ENCODE results near the gene TCEAL5. TPM values are rescaled to one million over a fixed set of nuclear protein-coding genes. Genes with fewer than 3 reads are reported as not detected.

The TCEAL5 gene
- total and polyA plus RNA-seq, 2 of the 8 experiments (the other 6 are each of a cell fraction or from before 2014, with no cell fraction given): 0.17 to 6.6 TPM

DNA sequence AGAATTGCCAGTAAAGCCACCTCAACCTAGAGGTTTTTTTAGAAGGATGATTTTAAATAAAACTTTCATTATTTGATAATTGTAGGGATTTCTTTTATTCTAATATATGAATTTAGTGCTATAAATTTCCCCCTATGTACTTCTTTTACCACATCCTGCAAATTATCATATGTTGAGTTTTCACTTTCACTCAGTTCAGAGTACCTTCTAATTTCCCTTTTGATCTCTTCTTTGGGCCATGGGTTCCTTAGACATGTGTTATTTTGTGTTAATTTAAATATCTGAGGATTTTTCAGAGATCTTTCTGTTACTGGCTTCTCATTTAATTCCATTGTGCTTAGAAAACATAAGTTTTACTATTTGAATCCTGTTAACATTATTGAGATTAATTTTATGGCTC lies 28.2 kb upstream of the TCEAL5 start:
- no peak overlapping the region for H3K56ac ChIP-seq (replicated peaks; ENCODE audit: insufficient read length, low read depth, low read length)
- no peak overlapping the region for H2BK5ac ChIP-seq (ENCODE audit: low read depth, low read length)
- H3K4me3 ChIP-seq (ENCODE audit: extremely low read depth in 1 of 4, insufficient read depth in 2 of 4, low read depth in 3 of 4, low read length in 4 of 4): no peak overlapping the region
- no peak overlapping the region for H4K91ac ChIP-seq (replicated peaks; ENCODE audit: insufficient read length, low read length)
- H3K36me3 ChIP-seq (ENCODE audit: control insufficient read depth in 2 of 4, insufficient read depth in 4 of 4, low read length in 3 of 4): peaks cover 0 to 6% (median 0%) of the 10 kb centered on the region in 4 experiments; a peak in 1 of 8 replicates
- H3K23ac ChIP-seq (ENCODE audit: insufficient read length): no peak overlapping the region
- no peak overlapping the region for H2AK5ac ChIP-seq (ENCODE audit: low read depth, low read length)
- no peak overlapping the region for H3K14ac ChIP-seq (ENCODE audit: insufficient read length)
- H2BK20ac ChIP-seq (ENCODE audit: low read length): no peak overlapping the region
- H3K4me2 ChIP-seq (ENCODE audit: insufficient read depth in 1 of 2, low read depth in 2 of 2, low read length in 2 of 2): no peak overlapping the region
- no peaks in the 10 kb centered on the region for H3K23me2 ChIP-seq (ENCODE audit: low read depth, low read length)
- H3K18ac ChIP-seq (ENCODE audit: extremely low read depth, low read length): no peak overlapping the region
- CTCF ChIA-PET (ENCODE audit: partially characterized antibody): no interaction called here
- no peak overlapping the region for H2BK120ac ChIP-seq (replicated peaks; ENCODE audit: low read depth, low read length)
- no peak overlapping the region for H2AFZ ChIP-seq (ENCODE audit: low read length)
- no peak overlapping the region for H2BK12ac ChIP-seq (ENCODE audit: low read depth, low read length)
- DNase-seq (ENCODE audit: low read depth in 1 of 2, low spot score in 2 of 2): no peak
- H3K79me2 ChIP-seq (ENCODE audit: control insufficient read depth in 1 of 2, insufficient read depth in 2 of 2, low read length in 2 of 2): no peaks in the 10 kb centered on the region
- H3K4me1 ChIP-seq (replicated peaks in 1 of 4; ENCODE audit: control insufficient read depth in 3 of 4, insufficient read depth in 4 of 4, low read length in 3 of 4): no peaks in the 10 kb centered on the region
- H4K20me1 ChIP-seq (replicated peaks in 1 of 2; ENCODE audit: control insufficient read depth in 1 of 2, insufficient read depth in 2 of 2, low read length in 2 of 2): no peaks in the 10 kb centered on the region
- H3K9me3 ChIP-seq (ENCODE audit: insufficient read depth in 2 of 2, low read depth in 1 of 2, low read length in 1 of 2): no peaks in the 10 kb centered on the region
- no peak overlapping the region for H4K5ac ChIP-seq (ENCODE audit: insufficient read length, low read depth, low read length)
- H3K9ac ChIP-seq (replicated peaks in 1 of 4; ENCODE audit: extremely low read depth in 1 of 4, low read depth in 3 of 4, low read length in 3 of 4): no peak overlapping the region
- H3K27me3 ChIP-seq (replicated peaks in 1 of 4; ENCODE audit: control insufficient read depth in 3 of 4, extremely low read depth in 1 of 4, insufficient read depth in 3 of 4, low read length in 3 of 4): no peaks in the 10 kb centered on the region
- no peak overlapping the region for H4K8ac ChIP-seq (ENCODE audit: extremely low read depth, insufficient read depth, low read length)
- no peak overlapping the region for H3K27ac ChIP-seq (ENCODE audit: low read depth, low read length)
- H3K4ac ChIP-seq (replicated peaks; ENCODE audit: insufficient read length, low read depth, low read length): no peak overlapping the region
- no peaks in the 10 kb centered on the region for H3K79me1 ChIP-seq (ENCODE audit: low read depth, low read length)
- no peak overlapping the region for H2BK15ac ChIP-seq (ENCODE audit: low read length)
- no peak for FAIRE-seq
- POLR2A ChIA-PET (ENCODE audit: partially characterized antibody): no interaction called here
- TF ChIP-seq, protein P1, sequence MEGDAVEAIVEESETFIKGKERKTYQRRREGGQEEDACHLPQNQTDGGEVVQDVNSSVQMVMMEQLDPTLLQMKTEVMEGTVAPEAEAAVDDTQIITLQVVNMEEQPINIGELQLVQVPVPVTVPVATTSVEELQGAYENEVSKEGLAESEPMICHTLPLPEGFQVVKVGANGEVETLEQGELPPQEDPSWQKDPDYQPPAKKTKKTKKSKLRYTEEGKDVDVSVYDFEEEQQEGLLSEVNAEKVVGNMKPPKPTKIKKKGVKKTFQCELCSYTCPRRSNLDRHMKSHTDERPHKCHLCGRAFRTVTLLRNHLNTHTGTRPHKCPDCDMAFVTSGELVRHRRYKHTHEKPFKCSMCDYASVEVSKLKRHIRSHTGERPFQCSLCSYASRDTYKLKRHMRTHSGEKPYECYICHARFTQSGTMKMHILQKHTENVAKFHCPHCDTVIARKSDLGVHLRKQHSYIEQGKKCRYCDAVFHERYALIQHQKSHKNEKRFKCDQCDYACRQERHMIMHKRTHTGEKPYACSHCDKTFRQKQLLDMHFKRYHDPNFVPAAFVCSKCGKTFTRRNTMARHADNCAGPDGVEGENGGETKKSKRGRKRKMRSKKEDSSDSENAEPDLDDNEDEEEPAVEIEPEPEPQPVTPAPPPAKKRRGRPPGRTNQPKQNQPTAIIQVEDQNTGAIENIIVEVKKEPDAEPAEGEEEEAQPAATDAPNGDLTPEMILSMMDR (IDR thresholded peaks at IDR 0.05; ENCODE audit: control extremely low read depth in 1 of 3, insufficient read depth in 1 of 3, low read depth in 1 of 3, low read length in 3 of 3): no peak
- TF ChIP-seq SRF (IDR thresholded peaks at IDR 0.05; ENCODE audit: low read depth, low read length): no peak
- TF ChIP-seq, protein P2, sequence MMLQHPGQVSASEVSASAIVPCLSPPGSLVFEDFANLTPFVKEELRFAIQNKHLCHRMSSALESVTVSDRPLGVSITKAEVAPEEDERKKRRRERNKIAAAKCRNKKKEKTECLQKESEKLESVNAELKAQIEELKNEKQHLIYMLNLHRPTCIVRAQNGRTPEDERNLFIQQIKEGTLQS (IDR thresholded peaks at IDR 0.05; ENCODE audit: insufficient read depth, low read depth, low read length): no peak
